ENCODE measurements around the gene NKX2-3. TPM values are rescaled to one million over a fixed set of nuclear protein-coding genes. Genes with fewer than 3 reads are reported as not detected.

Gene NKX2-3
- total RNA-seq, 1 experiment from 2014 or later = 0.15 TPM

DNA sequence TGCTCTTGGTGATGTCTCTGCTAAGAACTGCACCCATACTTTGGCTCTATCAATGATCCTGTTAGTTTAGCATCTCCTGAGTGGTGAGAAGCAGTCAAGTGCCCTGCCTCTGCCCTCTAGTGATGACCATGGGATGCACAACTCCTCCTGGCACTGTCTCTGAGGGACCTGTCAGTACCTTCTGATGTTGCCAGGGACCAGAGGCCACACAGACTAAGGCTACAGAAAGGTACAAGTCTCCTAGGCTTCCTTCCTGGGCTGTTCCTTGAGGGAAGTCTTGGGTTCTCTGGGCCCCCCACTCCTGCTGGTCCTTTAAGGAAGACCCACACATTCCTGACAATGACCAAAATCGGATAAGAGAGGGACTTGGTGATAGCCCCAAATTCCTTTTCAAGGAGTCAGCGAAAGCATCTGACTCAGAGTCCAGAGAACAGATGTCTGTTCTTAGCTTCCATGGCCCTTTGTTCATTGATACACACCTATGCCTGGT lies 15.3 kb downstream of the NKX2-3 start:
- Histone ChIP-seq H3K27me3 (ENCODE audit: control insufficient read depth, insufficient read depth, low read length) (peaks cover 28% of the 10 kb centered on the region), H3K4me1 (ENCODE audit: control insufficient read depth, insufficient read depth, low read length) (no peaks in the 10 kb centered on the region; the same call in 1 of the 2 replicates), H3K27ac (ENCODE audit: low read length) (no peak overlapping the region), H3K9me3 (ENCODE audit: control insufficient read depth, insufficient read depth, low read depth, low read length) (no peaks in the 10 kb centered on the region), H3K36me3 (ENCODE audit: control insufficient read depth, insufficient read depth, low read length) (no peaks in the 10 kb centered on the region), H3K4me3 (ENCODE audit: low read depth in 2 of 2, low read length in 2 of 2) (no peak overlapping the region)
- DNase-seq (ENCODE audit: low read depth, low spot score) (no peak), ATAC-seq (peak; percentile 86)
- intact Hi-C loops (cut with micrococcal nuclease; ENCODE audit: unreplicated experiment) (loop anchor here (5.0 kb wide), 1 partner anchor 111 kb away; no protein-coding TSS in a partner anchor), in situ Hi-C loops (cut with HindIII; ENCODE audit: low pct_unique_long_range_greater_than_20kb, low sequenced_read_pairs) (no loop called here)
- BruUV-seq (replicated peaks) = no TSS peak
- ChIA-PET POLR2A (no interaction called here), CTCF (interaction anchor here (0.5 to 1.2 kb wide), 3 partner anchors 63 to 112 kb away, joined by 3 to 6 read pairs (median 4); no protein-coding TSS in a partner anchor)
- TF ChIP-seq, protein P1, sequence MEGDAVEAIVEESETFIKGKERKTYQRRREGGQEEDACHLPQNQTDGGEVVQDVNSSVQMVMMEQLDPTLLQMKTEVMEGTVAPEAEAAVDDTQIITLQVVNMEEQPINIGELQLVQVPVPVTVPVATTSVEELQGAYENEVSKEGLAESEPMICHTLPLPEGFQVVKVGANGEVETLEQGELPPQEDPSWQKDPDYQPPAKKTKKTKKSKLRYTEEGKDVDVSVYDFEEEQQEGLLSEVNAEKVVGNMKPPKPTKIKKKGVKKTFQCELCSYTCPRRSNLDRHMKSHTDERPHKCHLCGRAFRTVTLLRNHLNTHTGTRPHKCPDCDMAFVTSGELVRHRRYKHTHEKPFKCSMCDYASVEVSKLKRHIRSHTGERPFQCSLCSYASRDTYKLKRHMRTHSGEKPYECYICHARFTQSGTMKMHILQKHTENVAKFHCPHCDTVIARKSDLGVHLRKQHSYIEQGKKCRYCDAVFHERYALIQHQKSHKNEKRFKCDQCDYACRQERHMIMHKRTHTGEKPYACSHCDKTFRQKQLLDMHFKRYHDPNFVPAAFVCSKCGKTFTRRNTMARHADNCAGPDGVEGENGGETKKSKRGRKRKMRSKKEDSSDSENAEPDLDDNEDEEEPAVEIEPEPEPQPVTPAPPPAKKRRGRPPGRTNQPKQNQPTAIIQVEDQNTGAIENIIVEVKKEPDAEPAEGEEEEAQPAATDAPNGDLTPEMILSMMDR (IDR thresholded peaks at IDR 0.05) = peak; percentile 76
- TF ChIP-seq SIN3A (IDR thresholded peaks at IDR 0.05; ENCODE audit: borderline replicate concordance, insufficient read depth, low read depth, low read length) = no peak

DNA sequence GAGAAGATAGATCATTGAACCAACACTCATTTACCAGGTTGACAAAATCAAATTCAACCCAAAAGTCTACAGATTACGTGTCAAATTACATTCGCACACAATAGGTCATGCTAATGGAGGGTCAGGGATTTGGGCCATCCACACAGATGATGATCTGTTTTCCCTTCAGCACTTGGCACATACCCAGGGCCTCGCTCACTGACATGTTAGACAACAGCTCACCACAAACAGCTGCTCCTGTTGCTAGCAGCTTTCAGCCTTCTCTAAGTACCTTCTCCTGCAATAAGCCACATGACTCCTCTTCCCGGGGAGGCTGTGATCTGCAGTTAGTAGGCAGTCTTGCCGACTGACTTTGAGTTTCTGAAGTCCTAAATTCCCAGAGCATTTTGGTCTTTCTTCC lies 18.4 kb downstream of the NKX2-3 start:
- Histone ChIP-seq H3K36me3 (ENCODE audit: control insufficient read depth, insufficient read depth, low read length) (no peaks in the 10 kb centered on the region), H3K27me3 (ENCODE audit: control insufficient read depth, insufficient read depth, low read length) (peaks cover 21% of the 10 kb centered on the region), H3K9me3 (ENCODE audit: control insufficient read depth, insufficient read depth, low read depth, low read length) (no peaks in the 10 kb centered on the region), H3K4me1 (ENCODE audit: control insufficient read depth, insufficient read depth, low read length) (no peaks in the 10 kb centered on the region; the same call in 1 of the 2 replicates), H3K27ac (ENCODE audit: low read length) (no peak overlapping the region), H3K4me3 (ENCODE audit: low read depth in 2 of 2, low read length in 2 of 2) (no peak overlapping the region)
- no peak for ATAC-seq
- ChIA-PET POLR2A (no interaction called here), CTCF (interaction anchor here (0.7 kb wide), 2 partner anchors 107 to 1084 kb away, joined by 4 read pairs; no protein-coding TSS in a partner anchor)
- no peak for DNase-seq (ENCODE audit: low read depth, low spot score)
- TF ChIP-seq, protein P2, sequence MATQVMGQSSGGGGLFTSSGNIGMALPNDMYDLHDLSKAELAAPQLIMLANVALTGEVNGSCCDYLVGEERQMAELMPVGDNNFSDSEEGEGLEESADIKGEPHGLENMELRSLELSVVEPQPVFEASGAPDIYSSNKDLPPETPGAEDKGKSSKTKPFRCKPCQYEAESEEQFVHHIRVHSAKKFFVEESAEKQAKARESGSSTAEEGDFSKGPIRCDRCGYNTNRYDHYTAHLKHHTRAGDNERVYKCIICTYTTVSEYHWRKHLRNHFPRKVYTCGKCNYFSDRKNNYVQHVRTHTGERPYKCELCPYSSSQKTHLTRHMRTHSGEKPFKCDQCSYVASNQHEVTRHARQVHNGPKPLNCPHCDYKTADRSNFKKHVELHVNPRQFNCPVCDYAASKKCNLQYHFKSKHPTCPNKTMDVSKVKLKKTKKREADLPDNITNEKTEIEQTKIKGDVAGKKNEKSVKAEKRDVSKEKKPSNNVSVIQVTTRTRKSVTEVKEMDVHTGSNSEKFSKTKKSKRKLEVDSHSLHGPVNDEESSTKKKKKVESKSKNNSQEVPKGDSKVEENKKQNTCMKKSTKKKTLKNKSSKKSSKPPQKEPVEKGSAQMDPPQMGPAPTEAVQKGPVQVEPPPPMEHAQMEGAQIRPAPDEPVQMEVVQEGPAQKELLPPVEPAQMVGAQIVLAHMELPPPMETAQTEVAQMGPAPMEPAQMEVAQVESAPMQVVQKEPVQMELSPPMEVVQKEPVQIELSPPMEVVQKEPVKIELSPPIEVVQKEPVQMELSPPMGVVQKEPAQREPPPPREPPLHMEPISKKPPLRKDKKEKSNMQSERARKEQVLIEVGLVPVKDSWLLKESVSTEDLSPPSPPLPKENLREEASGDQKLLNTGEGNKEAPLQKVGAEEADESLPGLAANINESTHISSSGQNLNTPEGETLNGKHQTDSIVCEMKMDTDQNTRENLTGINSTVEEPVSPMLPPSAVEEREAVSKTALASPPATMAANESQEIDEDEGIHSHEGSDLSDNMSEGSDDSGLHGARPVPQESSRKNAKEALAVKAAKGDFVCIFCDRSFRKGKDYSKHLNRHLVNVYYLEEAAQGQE (IDR thresholded peaks at IDR 0.05; ENCODE audit: insufficient read depth in 1 of 2, low read depth in 2 of 2, low read length in 1 of 2) = no peak
- TF ChIP-seq POLR2AphosphoS5 (IDR thresholded peaks at IDR 0.05; ENCODE audit: low read depth, low read length) = no peak
- TF ChIP-seq, protein P1 (IDR thresholded peaks at IDR 0.05) = no peak
- TF ChIP-seq TCF7L2 (IDR thresholded peaks at IDR 0.05; ENCODE audit: low read depth, low read length) = no peak
- TF ChIP-seq SIN3A (IDR thresholded peaks at IDR 0.05; ENCODE audit: borderline replicate concordance, insufficient read depth, low read depth, low read length) = no peak
- in situ Hi-C loops (cut with HindIII; ENCODE audit: low pct_unique_long_range_greater_than_20kb, low sequenced_read_pairs) (no loop called here), intact Hi-C loops (cut with micrococcal nuclease; ENCODE audit: unreplicated experiment) (no loop called here)
- BruUV-seq (replicated peaks) = no TSS peak

Measured in Panc1 (cell line).